ENCODE results near the gene FLRT2. TPM values are rescaled to one million over a fixed set of nuclear protein-coding genes. Genes with fewer than 3 reads are reported as not detected.

The FLRT2 gene
- total RNA-seq, 1 experiment from 2014 or later = 11.5 TPM

GRCh38 chr14:85660243-85660922, 130.4 kb downstream of the FLRT2 start:
- DNase-seq (ENCODE audit: low spot score) = no peak

GRCh38 chr14:85662096-85662495, 132.2 kb downstream of the FLRT2 start:
- no peak for DNase-seq (ENCODE audit: low spot score)

GRCh38 chr14:85663256-85663655, 133.3 kb downstream of the FLRT2 start:
- no peak for DNase-seq (ENCODE audit: low spot score)

GRCh38 chr14:85663667-85664066, 133.7 kb downstream of the FLRT2 start:
- no peak for DNase-seq (ENCODE audit: low spot score)

GRCh38 chr14:85675957-85676356, 146.0 kb downstream of the FLRT2 start:
- no peak for DNase-seq (ENCODE audit: low spot score)

GRCh38 chr14:85686908-85687307, 157.0 kb downstream of the FLRT2 start:
- DNase-seq (ENCODE audit: low spot score) = no peak

- DNase-seq (ENCODE audit: low spot score) = no peak
These were observed 157.5 kb downstream of the FLRT2 start for GRCh38 chr14:85687456-85687855.

GRCh38 chr14:85688006-85688405, 158.1 kb downstream of the FLRT2 start:
- DNase-seq (ENCODE audit: low spot score) = no peak

GRCh38 chr14:85695300-85695699, 165.4 kb downstream of the FLRT2 start:
- DNase-seq (ENCODE audit: low spot score) = no peak

- no peak for DNase-seq (ENCODE audit: low spot score)
These were observed 171.2 kb downstream of the FLRT2 start for GRCh38 chr14:85701116-85701515.

GRCh38 chr14:85701763-85702162, 171.8 kb downstream of the FLRT2 start:
- DNase-seq (ENCODE audit: low spot score) = no peak

- DNase-seq (ENCODE audit: low spot score) = no peak
These were observed 172.2 kb downstream of the FLRT2 start for GRCh38 chr14:85702191-85702590.

- no peak for DNase-seq (ENCODE audit: low spot score)
These were observed 173.1 kb downstream of the FLRT2 start for GRCh38 chr14:85702997-85703396.
